H9 (cell line): ENCODE measurements around the gene PCDHGA2. TPM values are rescaled to one million over a fixed set of nuclear protein-coding genes. Genes with fewer than 3 reads are reported as not detected.

Experiments
- DNase-seq: peaks from one replicate; pipeline ENCODE4 v3.0.0-alpha.2; 2017
- H2AFZ ChIP-seq: one replicate; pipeline ENCODE4 v1.6.1; 2013; ENCODE audit warnings: mild to moderate bottlenecking, low read length, control low read depth, moderate library complexity
- H2AK5ac ChIP-seq: 2 replicates; pipeline ENCODE4 v1.6.1; 2013; ENCODE audit warnings: low read length, control low read depth, mixed read lengths; ENCODE audit not compliant: insufficient read length
- H2BK120ac ChIP-seq: one replicate; pipeline ENCODE4 v1.6.1; 2013; ENCODE audit warnings: low read depth, mild to moderate bottlenecking, low read length, control low read depth, inconsistent platforms; ENCODE audit not compliant: poor library complexity, severe bottlenecking
- H2BK12ac ChIP-seq: 2 replicates; pipeline ENCODE4 v1.6.1; 2013; ENCODE audit warnings: low read length, control low read depth, mixed read lengths, low read depth; ENCODE audit not compliant: insufficient read length
- H2BK15ac ChIP-seq: 2 replicates; pipeline ENCODE4 v1.6.1; 2013; ENCODE audit warnings: low read depth, low read length, control low read depth
- H2BK20ac ChIP-seq: one replicate; pipeline ENCODE4 v1.6.1; 2013; ENCODE audit warnings: low read depth, mild to moderate bottlenecking, low read length, control low read depth, inconsistent platforms; ENCODE audit not compliant: poor library complexity, severe bottlenecking
- H2BK5ac ChIP-seq: 2 replicates; pipeline ENCODE4 v1.6.1; 2013; ENCODE audit warnings: low read length, control low read depth, mixed read lengths; ENCODE audit not compliant: insufficient read length
- H3K14ac ChIP-seq: 2 replicates; pipeline ENCODE4 v1.6.1; 2013; ENCODE audit warnings: low read length, control low read depth; ENCODE audit not compliant: insufficient read depth
- H3K18ac ChIP-seq: 2 replicates; pipeline ENCODE4 v1.6.1; 2013; ENCODE audit warnings: low read depth, mild to moderate bottlenecking, mixed read lengths, low read length, control low read depth; ENCODE audit not compliant: insufficient read length
- H3K23ac ChIP-seq: 2 replicates; pipeline ENCODE4 v1.6.1; 2013; ENCODE audit warnings: low read length, control low read depth, mixed read lengths, low read depth; ENCODE audit not compliant: insufficient read length
- H3K23me2 ChIP-seq: 2 replicates; pipeline ENCODE4 v1.6.1; 2013; ENCODE audit warnings: low read depth, mild to moderate bottlenecking, mixed read lengths, low read length, control low read depth; ENCODE audit not compliant: insufficient read length, poor library complexity, severe bottlenecking
- H3K27ac ChIP-seq: 2 replicates; pipeline ENCODE4 v1.5.1; 2013; ENCODE audit warnings: low read length, control low read depth, mixed read lengths, low read depth; ENCODE audit not compliant: insufficient read length
- H3K27me3 ChIP-seq: 2 replicates; pipeline ENCODE4 v1.6.1; 2013; ENCODE audit warnings: low read length, control low read depth, inconsistent platforms; ENCODE audit not compliant: insufficient read depth
- H3K4ac ChIP-seq: 2 replicates; pipeline ENCODE4 v1.6.1; 2013; ENCODE audit warnings: low read depth, mild to moderate bottlenecking, control low read depth, inconsistent platforms, low read length, moderate library complexity
- H3K4me1 ChIP-seq: 2 replicates; pipeline ENCODE4 v1.6.1; 2013; ENCODE audit warnings: low read length, control low read depth, inconsistent platforms; ENCODE audit not compliant: insufficient read depth
- H3K4me2 ChIP-seq: 2 replicates; pipeline ENCODE4 v1.6.1; 2013; ENCODE audit warnings: low read length, control low read depth, mixed read lengths; ENCODE audit not compliant: insufficient read length, insufficient read depth
- H3K56ac ChIP-seq: 2 replicates; pipeline ENCODE4 v1.6.1; 2013; ENCODE audit warnings: low read depth, mild to moderate bottlenecking, mixed read lengths, low read length, control low read depth; ENCODE audit not compliant: insufficient read length
- H3K79me1 ChIP-seq: 2 replicates; pipeline ENCODE4 v1.6.1; 2013; ENCODE audit warnings: low read depth, mild to moderate bottlenecking, moderate library complexity, low read length, control low read depth, inconsistent platforms; ENCODE audit not compliant: insufficient read depth, poor library complexity, severe bottlenecking
- H3K79me2 ChIP-seq: 2 replicates; pipeline ENCODE4 v1.6.1; 2013; ENCODE audit warnings: low read length, control low read depth, inconsistent platforms; ENCODE audit not compliant: insufficient read depth
- H3K9ac ChIP-seq: 2 replicates; pipeline ENCODE4 v1.6.1; 2013; ENCODE audit warnings: low read length, control low read depth, mixed read lengths; ENCODE audit not compliant: insufficient read length; ENCODE audit errors: extremely low read depth
- H3K9me3 ChIP-seq: one replicate; pipeline ENCODE4 v1.6.1; 2013; ENCODE audit warnings: low read depth, low read length, inconsistent platforms; ENCODE audit not compliant: control insufficient read depth
- H3T11ph ChIP-seq: one replicate; pipeline ENCODE4 v1.6.1; 2013; ENCODE audit warnings: mild to moderate bottlenecking, low read length, control low read depth, inconsistent platforms
- H4K20me1 ChIP-seq: one replicate; pipeline ENCODE4 v1.6.1; 2013; ENCODE audit not compliant: control insufficient read depth, insufficient read length, insufficient read depth
- H4K5ac ChIP-seq: 2 replicates; pipeline ENCODE4 v1.6.1; 2013; ENCODE audit warnings: low read depth, mild to moderate bottlenecking, mixed read lengths, low read length, control low read depth; ENCODE audit not compliant: insufficient read length
- H4K8ac ChIP-seq: replicated peaks from 2 replicates; pipeline ENCODE4 v1.6.1; 2013; ENCODE audit warnings: low read length, control low read depth, mixed read lengths, low read depth; ENCODE audit not compliant: insufficient read length
- H4K91ac ChIP-seq: 2 replicates; pipeline ENCODE4 v1.6.1; 2013; ENCODE audit warnings: low read depth, mild to moderate bottlenecking, moderate library complexity, mixed read lengths, low read length, control low read depth; ENCODE audit not compliant: insufficient read length
- H3K27ac Mint-ChIP-seq, 3 experiments: 2 replicates in 2 of 3; 3 replicates in 1 of 3; pipeline ENCODE4 v1.8.0; 2020 to 2021; ENCODE audit warnings: mixed read lengths in 3 of 3, mild to moderate bottlenecking in 1 of 3, moderate library complexity in 1 of 3
- H3K27me3 Mint-ChIP-seq: 2 replicates; pipeline ENCODE4 v1.8.0; 2021; ENCODE audit warnings: low read depth, mild to moderate bottlenecking, moderate library complexity, mixed read lengths
- H3K36me3 Mint-ChIP-seq, 3 experiments: 2 replicates in 2 of 3; 3 replicates in 1 of 3; pipeline ENCODE4 v1.8.0; 2020 to 2021; ENCODE audit warnings: low read depth in 3 of 3, mixed read lengths in 3 of 3; ENCODE audit not compliant: insufficient read depth in 1 of 3
- H3K4me1 Mint-ChIP-seq, 2 experiments: 2 replicates each; pipeline ENCODE4 v1.8.0; 2020; ENCODE audit warnings: mixed read lengths in 2 of 2
- H3K4me3 Mint-ChIP-seq, 2 experiments: 2 replicates in 1 of 2; 3 replicates in 1 of 2; pipeline ENCODE4 v1.8.0; 2020 to 2021; ENCODE audit warnings: mild to moderate bottlenecking in 2 of 2, mixed read lengths in 2 of 2, moderate library complexity in 1 of 2
- H3K9me3 Mint-ChIP-seq, 2 experiments: 2 replicates in 1 of 2; 3 replicates in 1 of 2; pipeline ENCODE4 v1.8.0; 2020; ENCODE audit warnings: mild to moderate bottlenecking in 2 of 2, mixed read lengths in 2 of 2, moderate library complexity in 1 of 2
- WGBS: extraction: QIAGEN DNeasy Blood & Tissue Kit; methylation state at CpG from one replicate; pipeline ENCODE4 v1.1.7; 2013; ENCODE audit warnings: missing lambda C conversion rate, low lambda C conversion rate, mixed read lengths; ENCODE audit not compliant: insufficient read length; ENCODE audit errors: extremely low coverage; 5-methylcytosine and 5-hydroxymethylcytosine counted together
- total RNA-seq: library from RNA; stranded (reverse); gene quantifications from 2 replicates; pipeline ENCODE4 v1.2.1, GENCODE V29; 2021
- TF ChIP-seq, protein P1 (sequence below): fragments of 200-600 bp; sonication (generic); conservative IDR thresholded peaks from 3 replicates; pipeline ENCODE4 v1.8.0; 2021; ENCODE audit warnings: antibody characterized with exemption, mild to moderate bottlenecking

Gene PCDHGA2
- total RNA-seq, 1 experiment from 2014 or later, result 0.90 TPM

DNA sequence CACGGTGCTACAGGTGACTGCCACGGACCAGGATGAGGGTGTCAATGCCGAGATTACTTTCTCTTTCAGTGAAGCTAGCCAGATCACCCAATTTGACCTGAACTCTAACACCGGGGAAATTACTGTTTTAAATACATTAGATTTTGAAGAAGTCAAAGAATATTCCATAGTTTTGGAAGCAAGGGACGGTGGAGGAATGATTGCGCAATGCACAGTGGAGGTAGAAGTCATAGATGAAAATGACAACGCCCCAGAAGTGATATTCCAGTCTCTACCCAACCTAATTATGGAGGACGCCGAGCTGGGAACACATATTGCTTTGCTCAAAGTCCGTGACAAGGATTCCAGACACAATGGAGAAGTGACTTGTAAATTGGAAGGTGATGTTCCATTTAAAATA lies 50.1 kb downstream of the PCDHGA2 start:
- H3K4me1 ChIP-seq, result 0 out of 2 replicates have a peak, but pooled peaks cover 2% of the 10 kb centered on the region
- H2BK5ac ChIP-seq, result no peak overlapping the region
- Mint-ChIP-seq H3K4me1 (no peaks in the 10 kb centered on the region), H3K36me3 (peaks cover 23 to 62% (median 43%) of the 10 kb centered on the region in 3 experiments), H3K27ac (no peak overlapping the region), H3K9me3 (peaks cover 69 to 74% of the 10 kb centered on the region in 2 experiments), H3K4me3 (no peak overlapping the region), H3K27me3 (peaks cover 13% of the 10 kb centered on the region)
- no peak overlapping the region for H4K91ac ChIP-seq
- H3K79me2 ChIP-seq, result no peaks in the 10 kb centered on the region
- H2BK20ac ChIP-seq, result no peak overlapping the region
- no peak overlapping the region for H3T11ph ChIP-seq
- no CpG with 5 or more reads among the region's 10 CpGs for WGBS
- no peak overlapping the region for H2BK120ac ChIP-seq
- H2BK15ac ChIP-seq, result no peak overlapping the region
- no peak overlapping the region for H2AK5ac ChIP-seq
- H3K14ac ChIP-seq, result no peak overlapping the region
- peaks cover 41% of the 10 kb centered on the region for H3K9me3 ChIP-seq
- no peak for DNase-seq
- no peaks in the 10 kb centered on the region for H3K27me3 ChIP-seq
- H3K23ac ChIP-seq, result no peak overlapping the region
- no peak overlapping the region for H3K4me2 ChIP-seq
- H3K79me1 ChIP-seq, result no peaks in the 10 kb centered on the region
- no peak overlapping the region for H4K5ac ChIP-seq
- no peak overlapping the region for H3K27ac ChIP-seq
- H2BK12ac ChIP-seq, result no peak overlapping the region
- H4K8ac ChIP-seq, result no peak overlapping the region
- TF ChIP-seq, protein P1, sequence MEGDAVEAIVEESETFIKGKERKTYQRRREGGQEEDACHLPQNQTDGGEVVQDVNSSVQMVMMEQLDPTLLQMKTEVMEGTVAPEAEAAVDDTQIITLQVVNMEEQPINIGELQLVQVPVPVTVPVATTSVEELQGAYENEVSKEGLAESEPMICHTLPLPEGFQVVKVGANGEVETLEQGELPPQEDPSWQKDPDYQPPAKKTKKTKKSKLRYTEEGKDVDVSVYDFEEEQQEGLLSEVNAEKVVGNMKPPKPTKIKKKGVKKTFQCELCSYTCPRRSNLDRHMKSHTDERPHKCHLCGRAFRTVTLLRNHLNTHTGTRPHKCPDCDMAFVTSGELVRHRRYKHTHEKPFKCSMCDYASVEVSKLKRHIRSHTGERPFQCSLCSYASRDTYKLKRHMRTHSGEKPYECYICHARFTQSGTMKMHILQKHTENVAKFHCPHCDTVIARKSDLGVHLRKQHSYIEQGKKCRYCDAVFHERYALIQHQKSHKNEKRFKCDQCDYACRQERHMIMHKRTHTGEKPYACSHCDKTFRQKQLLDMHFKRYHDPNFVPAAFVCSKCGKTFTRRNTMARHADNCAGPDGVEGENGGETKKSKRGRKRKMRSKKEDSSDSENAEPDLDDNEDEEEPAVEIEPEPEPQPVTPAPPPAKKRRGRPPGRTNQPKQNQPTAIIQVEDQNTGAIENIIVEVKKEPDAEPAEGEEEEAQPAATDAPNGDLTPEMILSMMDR, result no peak
- H3K23me2 ChIP-seq, result no peaks in the 10 kb centered on the region
- no peaks in the 10 kb centered on the region for H4K20me1 ChIP-seq
- H3K56ac ChIP-seq, result no peak overlapping the region
- H3K18ac ChIP-seq, result no peak overlapping the region
- no peak overlapping the region for H3K9ac ChIP-seq
- no peak overlapping the region for H3K4ac ChIP-seq
- H2AFZ ChIP-seq, result no peak overlapping the region
